Measurements from ENCODE around the gene ZNF784. TPM values are rescaled to one million over a fixed set of nuclear protein-coding genes. Genes with fewer than 3 reads are reported as not detected.

Gene ZNF784
- total and polyA plus RNA-seq, 2 experiments from 2014 or later: 5.5 to 7.2 TPM

GRCh38 chr19:55644842-55645511, 20.6 kb upstream of the ZNF784 start:
- no peak for DNase-seq (ENCODE audit: low spot score)
- no peaks in the 10 kb centered on the region for H4K20me1 ChIP-seq (ENCODE audit: insufficient read depth, poor library complexity, severe bottlenecking)
- peak overlapping the region; percentile 92 for H3K4me2 ChIP-seq
- H3K27me3 ChIP-seq: no peaks in the 10 kb centered on the region
- TF ChIP-seq EZH2 (IDR thresholded peaks at IDR 0.05; ENCODE audit: borderline replicate concordance) (no peak), EZH2phosphoT487 (IDR thresholded peaks at IDR 0.05; ENCODE audit: low read depth, severe bottlenecking, unreplicated experiment) (no peak), CTCF (IDR thresholded peaks at IDR 0.05; ENCODE audit: poor library complexity) (no peak)
- H2AFZ ChIP-seq: no peak overlapping the region
- no peaks in the 10 kb centered on the region for H3K9me3 ChIP-seq (ENCODE audit: low read depth)
- H3K27ac ChIP-seq: no peak overlapping the region
- H3K36me3 ChIP-seq (replicated peaks; ENCODE audit: insufficient read depth, low read depth): no peaks in the 10 kb centered on the region
- H3K9me2 ChIP-seq (replicated peaks; ENCODE audit: insufficient read depth): no peaks in the 10 kb centered on the region
- WGBS (ENCODE audit: low lambda C conversion rate, missing lambda C conversion rate): 96% methylated on average over 28 of the region's 28 CpGs
- H3K79me2 ChIP-seq: peaks cover 62% of the 10 kb centered on the region
- H3K4me3 ChIP-seq: no peak overlapping the region
- H3K4me1 ChIP-seq (ENCODE audit: insufficient read depth): peaks cover 27% of the 10 kb centered on the region

GRCh38 chr19:55644191-55644833, 19.9 kb upstream of the ZNF784 start:
- no peaks in the 10 kb centered on the region for H3K36me3 ChIP-seq (replicated peaks; ENCODE audit: insufficient read depth, low read depth)
- WGBS (ENCODE audit: low lambda C conversion rate, missing lambda C conversion rate): 53% methylated on average over 11 of the region's 12 CpGs
- no peaks in the 10 kb centered on the region for H3K9me2 ChIP-seq (replicated peaks; ENCODE audit: insufficient read depth)
- H3K27me3 ChIP-seq: no peaks in the 10 kb centered on the region
- peak overlapping the region; percentile 99 for H3K4me3 ChIP-seq
- H4K20me1 ChIP-seq (ENCODE audit: insufficient read depth, poor library complexity, severe bottlenecking): no peaks in the 10 kb centered on the region
- TF ChIP-seq EZH2phosphoT487 (IDR thresholded peaks at IDR 0.05; ENCODE audit: low read depth, severe bottlenecking, unreplicated experiment): no peak
- no peak for TF ChIP-seq CTCF (IDR thresholded peaks at IDR 0.05; ENCODE audit: poor library complexity)
- TF ChIP-seq EZH2 (IDR thresholded peaks at IDR 0.05; ENCODE audit: borderline replicate concordance): no peak
- H3K4me1 ChIP-seq (ENCODE audit: insufficient read depth): peaks cover 31% of the 10 kb centered on the region
- DNase-seq (ENCODE audit: low spot score): no peak
- H2AFZ ChIP-seq: no peak overlapping the region
- peak overlapping the region; percentile 98 for H3K27ac ChIP-seq
- H3K79me2 ChIP-seq: peaks cover 69% of the 10 kb centered on the region
- H3K4me2 ChIP-seq: peak overlapping the region; percentile 92
- no peaks in the 10 kb centered on the region for H3K9me3 ChIP-seq (ENCODE audit: low read depth)

- H3K4me2 ChIP-seq: peak overlapping the region; percentile 92
- H2AFZ ChIP-seq: peak overlapping the region; percentile 69
- no peaks in the 10 kb centered on the region for H3K9me3 ChIP-seq (ENCODE audit: low read depth)
- H3K4me1 ChIP-seq (ENCODE audit: insufficient read depth): peaks cover 26% of the 10 kb centered on the region
- TF ChIP-seq EZH2 (IDR thresholded peaks at IDR 0.05; ENCODE audit: borderline replicate concordance) (no peak), EZH2phosphoT487 (IDR thresholded peaks at IDR 0.05; ENCODE audit: low read depth, severe bottlenecking, unreplicated experiment) (no peak), CTCF (IDR thresholded peaks at IDR 0.05; ENCODE audit: poor library complexity) (no peak)
- H4K20me1 ChIP-seq (ENCODE audit: insufficient read depth, poor library complexity, severe bottlenecking): no peaks in the 10 kb centered on the region
- H3K4me3 ChIP-seq: peak overlapping the region; percentile 99
- H3K27ac ChIP-seq: peak overlapping the region; percentile 98
- WGBS (ENCODE audit: low lambda C conversion rate, missing lambda C conversion rate): 2% methylated on average over 15 of the region's 15 CpGs
- H3K36me3 ChIP-seq (replicated peaks; ENCODE audit: insufficient read depth, low read depth): no peaks in the 10 kb centered on the region
- H3K27me3 ChIP-seq: no peaks in the 10 kb centered on the region
- H3K9me2 ChIP-seq (replicated peaks; ENCODE audit: insufficient read depth): no peaks in the 10 kb centered on the region
- H3K79me2 ChIP-seq: peaks cover 73% of the 10 kb centered on the region
- no peak for DNase-seq (ENCODE audit: low spot score)
Measured at GRCh38 chr19:55643887-55644176, 19.5 kb upstream of the ZNF784 start.
